B cell (primary cell): ENCODE measurements around the gene PFDN6. TPM values are rescaled to one million over a fixed set of nuclear protein-coding genes. Genes with fewer than 3 reads are reported as not detected.

Experiments
- ATAC-seq: fragments of 200-7000 bp; cut with Tn5 transposase; one replicate; pipeline ENCODE4 v1.10.0; 2021; ENCODE audit warnings: low read depth, mild to moderate bottlenecking, moderate number of reproducible peaks, moderate library complexity
- CTCF ChIA-PET: fragments of 350-600 bp; sonication (Branson Sonifier 250); formaldehyde crosslinking; loops from one replicate; lab custom pipeline; 2021; ENCODE audit warnings: antibody characterized with exemption, inconsistent platforms; lab: Charles Lee
- POLR2A ChIA-PET: fragments of 350-600 bp; sonication (Branson Sonifier 250); formaldehyde crosslinking; loops from one replicate; lab custom pipeline; 2021; ENCODE audit warnings: antibody characterized with exemption; lab: Charles Lee
- DNase-seq: peaks from one replicate; pipeline ENCODE4 v3.0.0; 2013
- H2AFZ ChIP-seq: 2 replicates; pipeline ENCODE4 v1.6.1; 2012; ENCODE audit warnings: mild to moderate bottlenecking, low read depth, low read length; ENCODE audit not compliant: insufficient read depth, poor library complexity, severe bottlenecking
- H3K27ac ChIP-seq, 2 donors: 1 replicate in 1 of 2; 2 replicates in 1 of 2; pipeline ENCODE4 v1.5.1; 2012 to 2013; ENCODE audit warnings: low read length in 2 of 2, mild to moderate bottlenecking in 2 of 2, moderate library complexity in 1 of 2
- H3K27me3 ChIP-seq, 4 experiments: fragments of 200-600 bp in 1 of 4; sonication (generic) in 1 of 4; replicated peaks in 1 of 4; 1 replicate in 2 of 4; 2 replicates in 2 of 4; pipeline versions ENCODE4 v1.6.1 to v1.7.0; 2013 to 2016; ENCODE audit warnings: low read length in 3 of 4, mild to moderate bottlenecking in 2 of 4, mixed read lengths in 1 of 4, moderate library complexity in 1 of 4; ENCODE audit not compliant: insufficient read depth in 4 of 4, control insufficient read depth in 3 of 4; ENCODE audit errors: control extremely low read depth in 1 of 4
- H3K36me3 ChIP-seq, 2 experiments: replicated peaks in 1 of 2; 1 replicate in 1 of 2; 2 replicates in 1 of 2; pipeline versions ENCODE4 v1.6.1 to v1.7.1; 2013; ENCODE audit warnings: low read length in 1 of 2; ENCODE audit not compliant: insufficient read depth in 2 of 2, control insufficient read depth in 1 of 2; ENCODE audit errors: control extremely low read depth in 1 of 2, extremely low read depth in 1 of 2
- H3K4me1 ChIP-seq, 2 donors: fragments of 200-600 bp in 1 of 2; sonication (generic) in 1 of 2; 1 replicate in 1 of 2; 2 replicates in 1 of 2; pipeline versions ENCODE4 v1.5.1 to v1.6.1; 2013 to 2017; ENCODE audit warnings: low read length in 2 of 2; ENCODE audit not compliant: control insufficient read depth in 2 of 2, insufficient read depth in 2 of 2
- H3K4me2 ChIP-seq: replicated peaks from 2 replicates; pipeline ENCODE3; 2012; ENCODE audit warnings: mild to moderate bottlenecking, low read depth, low read length; ENCODE audit not compliant: poor library complexity, severe bottlenecking
- H3K4me3 ChIP-seq, 5 experiments: fragments of 200-600 bp in 1 of 5; sonication (generic) in 1 of 5; 1 replicate in 3 of 5; 2 replicates in 2 of 5; pipeline versions ENCODE4 v1.5.1 to v1.7.0; 2011 to 2016; ENCODE audit warnings: low read length in 4 of 5, mild to moderate bottlenecking in 4 of 5, low read depth in 2 of 5, control low read depth in 1 of 5, moderate library complexity in 1 of 5; ENCODE audit not compliant: insufficient read depth in 1 of 5; ENCODE audit errors: control extremely low read depth in 1 of 5, extremely low read depth in 1 of 5
- H3K79me2 ChIP-seq: fragments of 200-600 bp; sonication (generic); one replicate; pipeline ENCODE4 v1.6.0; 2016; ENCODE audit warnings: low read length; ENCODE audit not compliant: control insufficient read depth, insufficient read depth
- H3K9ac ChIP-seq: fragments of 200-600 bp; sonication (generic); 2 replicates; pipeline ENCODE4 v1.6.1; 2017; ENCODE audit warnings: mild to moderate bottlenecking, low read length, moderate library complexity
- H3K9me3 ChIP-seq, 3 donors: one replicate each; pipeline versions ENCODE4 v1.6.1 to v1.7.1; 2013; ENCODE audit warnings: low read length in 2 of 3; ENCODE audit not compliant: control insufficient read depth in 2 of 3, insufficient read depth in 1 of 3; ENCODE audit errors: control extremely low read depth in 1 of 3
- H4K20me1 ChIP-seq: 2 replicates; pipeline ENCODE4 v1.6.0; 2012; ENCODE audit warnings: mild to moderate bottlenecking, low read length; ENCODE audit not compliant: insufficient read depth, control insufficient read depth, poor library complexity, severe bottlenecking
- H3K27ac Mint-ChIP-seq: one replicate; pipeline ENCODE4 v1.8.0; 2021; ENCODE audit warnings: mixed read lengths
- H3K27me3 Mint-ChIP-seq: one replicate; pipeline ENCODE4 v1.8.0; 2021; ENCODE audit warnings: mixed read lengths
- H3K4me1 Mint-ChIP-seq: one replicate; pipeline ENCODE4 v1.8.0; 2021; ENCODE audit warnings: mixed read lengths
- H3K4me3 Mint-ChIP-seq: one replicate; pipeline ENCODE4 v1.8.0; 2021; ENCODE audit warnings: mixed read lengths
- H3K9me3 Mint-ChIP-seq: one replicate; pipeline ENCODE4 v1.8.0; 2022; ENCODE audit warnings: mixed read lengths; ENCODE audit not compliant: insufficient read depth
- EZH2 ChIP-seq: IDR thresholded peaks from 2 replicates; pipeline ENCODE4 v1.6.1; 2012; ENCODE audit warnings: borderline replicate concordance, low read depth, mild to moderate bottlenecking, moderate library complexity, low read length; ENCODE audit not compliant: insufficient read depth, poor library complexity, severe bottlenecking
- WGBS: methylation state at CpG from one replicate; pipeline ENCODE4 v1.1.5; 2013; ENCODE audit warnings: missing lambda C conversion rate; ENCODE audit not compliant: insufficient coverage; 5-methylcytosine and 5-hydroxymethylcytosine counted together
- intact Hi-C: fragments of 100-400 bp; cut with micrococcal nuclease; formaldehyde crosslinking; loops from one replicate; pipeline ENCODE4 v1.10.0; 2022
- polyA plus RNA-seq: library from polyadenylated mRNA; depleted of rRNA; stranded (reverse); fragments of >200 nt; gene quantifications from 2 replicates; pipeline ENCODE4 v1.2.3, GENCODE V29; 2012
- total RNA-seq, 2 donors: library from RNA; stranded (reverse); fragments of 120-200 nt in 1 of 2; gene quantifications; 1 replicate in 1 of 2; 2 replicates in 1 of 2; pipeline versions ENCODE4 v1.2.3 to v1.2.4, GENCODE V29; 2013 to 2022
- TF ChIP-seq, protein P1 (sequence below): fragments of 200-600 bp; IDR thresholded peaks from one replicate; pipeline ENCODE4 v1.8.0; 2022; ENCODE audit warnings: antibody characterized with exemption, mild to moderate bottlenecking

Gene PFDN6
- total and polyA plus RNA-seq, 2 donors (not counting 1 experiment from before 2014, with no cell fraction given): 33.2 to 51.1 TPM

DNA sequence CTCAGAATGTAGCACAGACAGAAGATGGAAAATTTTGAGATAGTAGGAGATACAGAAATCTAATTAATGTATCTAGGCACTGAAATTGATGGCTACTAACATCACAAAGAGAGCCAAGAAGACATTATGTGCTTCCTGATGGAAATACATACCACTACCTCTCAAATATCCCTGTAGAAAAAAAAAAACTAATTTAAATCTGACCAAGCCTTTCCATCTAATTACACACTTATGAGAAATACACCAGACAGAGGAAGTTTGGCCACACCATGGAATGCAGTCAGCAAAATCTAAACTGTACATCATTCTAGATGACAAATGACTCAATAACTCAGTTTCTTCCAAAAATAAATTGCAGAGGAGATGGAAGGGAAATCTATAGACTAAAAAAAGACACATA, 36.6 kb upstream of the PFDN6 start:
- Mint-ChIP-seq H3K9me3 (no peaks in the 10 kb centered on the region), H3K4me3 (no peak overlapping the region), H3K27ac (no peak overlapping the region), H3K27me3 (no peaks in the 10 kb centered on the region), H3K4me1 (peaks cover 31% of the 10 kb centered on the region)
- Histone ChIP-seq H4K20me1 (no peaks in the 10 kb centered on the region), H3K9me3 (no peaks in the 10 kb centered on the region), H3K4me3 (no peak overlapping the region), H3K9ac (no peak overlapping the region), H3K79me2 (peaks cover 9% of the 10 kb centered on the region), H3K36me3 (peaks cover 0 to 9% of the 10 kb centered on the region in 2 experiments), H3K4me1 (peaks cover 12 to 23% of the 10 kb centered on the region in 2 donors), H2AFZ (no peak overlapping the region), H3K4me2 (no peak overlapping the region), H3K27me3 (no peaks in the 10 kb centered on the region), H3K27ac (no peak overlapping the region)
- intact Hi-C loops: no loop called here
- DNase-seq (no peak), ATAC-seq (no peak)
- TF ChIP-seq, protein P1, sequence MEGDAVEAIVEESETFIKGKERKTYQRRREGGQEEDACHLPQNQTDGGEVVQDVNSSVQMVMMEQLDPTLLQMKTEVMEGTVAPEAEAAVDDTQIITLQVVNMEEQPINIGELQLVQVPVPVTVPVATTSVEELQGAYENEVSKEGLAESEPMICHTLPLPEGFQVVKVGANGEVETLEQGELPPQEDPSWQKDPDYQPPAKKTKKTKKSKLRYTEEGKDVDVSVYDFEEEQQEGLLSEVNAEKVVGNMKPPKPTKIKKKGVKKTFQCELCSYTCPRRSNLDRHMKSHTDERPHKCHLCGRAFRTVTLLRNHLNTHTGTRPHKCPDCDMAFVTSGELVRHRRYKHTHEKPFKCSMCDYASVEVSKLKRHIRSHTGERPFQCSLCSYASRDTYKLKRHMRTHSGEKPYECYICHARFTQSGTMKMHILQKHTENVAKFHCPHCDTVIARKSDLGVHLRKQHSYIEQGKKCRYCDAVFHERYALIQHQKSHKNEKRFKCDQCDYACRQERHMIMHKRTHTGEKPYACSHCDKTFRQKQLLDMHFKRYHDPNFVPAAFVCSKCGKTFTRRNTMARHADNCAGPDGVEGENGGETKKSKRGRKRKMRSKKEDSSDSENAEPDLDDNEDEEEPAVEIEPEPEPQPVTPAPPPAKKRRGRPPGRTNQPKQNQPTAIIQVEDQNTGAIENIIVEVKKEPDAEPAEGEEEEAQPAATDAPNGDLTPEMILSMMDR: no peak
- no peak for TF ChIP-seq EZH2
- ChIA-PET CTCF (interaction anchor here (0.7 kb wide), 1 partner anchor 1363 kb away, joined by 3 read pairs; no protein-coding TSS in a partner anchor), POLR2A (no interaction called here)

DNA sequence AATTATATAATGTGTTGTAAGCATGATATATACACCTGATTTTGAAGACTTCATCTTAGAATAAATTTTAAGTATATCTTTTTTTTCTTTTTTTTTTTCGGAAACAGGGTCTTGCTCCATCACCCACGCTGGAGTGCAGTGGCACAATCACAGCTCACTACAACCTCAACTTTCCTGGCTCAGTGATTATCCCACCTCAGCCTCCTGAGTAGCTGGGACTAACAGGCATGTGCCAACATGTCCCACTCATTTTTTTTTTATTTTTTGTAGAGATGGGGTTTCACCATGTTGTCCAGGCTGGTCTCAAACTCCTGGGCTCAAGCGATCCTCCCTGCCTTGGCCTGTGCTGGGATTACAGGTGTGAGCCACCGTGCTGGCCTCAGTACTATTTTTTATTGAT, 34.8 kb upstream of the PFDN6 start:
- Histone ChIP-seq H3K36me3 (peaks cover 1 to 14% of the 10 kb centered on the region in 2 experiments), H3K9ac (no peak overlapping the region), H3K79me2 (peaks cover 9% of the 10 kb centered on the region), H4K20me1 (no peaks in the 10 kb centered on the region), H3K9me3 (no peaks in the 10 kb centered on the region), H3K4me1 (peaks cover 8 to 10% of the 10 kb centered on the region in 2 donors), H3K27ac (no peak overlapping the region), H2AFZ (no peak overlapping the region), H3K4me3 (no peak overlapping the region), H3K4me2 (no peak overlapping the region), H3K27me3 (no peaks in the 10 kb centered on the region)
- no peak for ATAC-seq
- no CpG with 5 or more reads among the region's 4 CpGs for WGBS
- H3K4me3 Mint-ChIP-seq: no peak overlapping the region
- intact Hi-C loops: no loop called here
- H3K27me3 Mint-ChIP-seq: no peaks in the 10 kb centered on the region
- CTCF ChIA-PET: interaction anchor here (0.7 to 0.8 kb wide), 2 partner anchors 10 to 396 kb away, joined by 3 read pairs; no protein-coding TSS in a partner anchor
- no peaks in the 10 kb centered on the region for H3K9me3 Mint-ChIP-seq
- TF ChIP-seq, protein P1: no peak
- no peak for TF ChIP-seq EZH2
- DNase-seq: no peak
- peaks cover 18% of the 10 kb centered on the region for H3K4me1 Mint-ChIP-seq
- H3K27ac Mint-ChIP-seq: no peak overlapping the region
- POLR2A ChIA-PET: interaction anchor here (1.2 kb wide), 1 partner anchor 17 kb away, joined by 3 read pairs; no protein-coding TSS in a partner anchor
